GM15510 (cell line): ENCODE data around the gene WDR91.

ENCODE experiments used
- POLR2A ChIP-seq: IDR thresholded peaks from 3 replicates; pipeline ENCODE4 v1.6.1; 2011; ENCODE audit warnings: borderline replicate concordance; ENCODE audit not compliant: insufficient read length; ENCODE audit errors: extremely low read depth

Gene WDR91

DNA sequence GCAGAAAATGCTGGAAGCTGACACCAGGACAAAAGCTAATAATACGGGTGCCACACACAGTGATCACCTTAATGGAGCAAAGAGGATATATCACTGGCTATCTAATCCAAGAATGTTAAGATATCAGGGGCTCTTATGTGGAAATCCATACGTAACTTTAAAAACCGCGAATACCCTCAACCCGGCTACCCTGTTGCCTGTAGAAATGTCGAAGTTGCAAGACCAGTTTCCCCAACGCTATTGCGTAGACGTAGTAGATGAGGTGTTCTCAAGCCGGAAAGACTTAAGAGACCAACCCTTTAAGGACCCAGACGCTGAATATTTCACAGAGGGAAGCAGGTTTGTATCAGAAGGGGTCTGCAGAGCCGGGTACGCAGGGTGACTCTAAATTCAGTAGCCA, 33.0 kb downstream of the WDR91 start:
- TF ChIP-seq POLR2A, result no peak

DNA sequence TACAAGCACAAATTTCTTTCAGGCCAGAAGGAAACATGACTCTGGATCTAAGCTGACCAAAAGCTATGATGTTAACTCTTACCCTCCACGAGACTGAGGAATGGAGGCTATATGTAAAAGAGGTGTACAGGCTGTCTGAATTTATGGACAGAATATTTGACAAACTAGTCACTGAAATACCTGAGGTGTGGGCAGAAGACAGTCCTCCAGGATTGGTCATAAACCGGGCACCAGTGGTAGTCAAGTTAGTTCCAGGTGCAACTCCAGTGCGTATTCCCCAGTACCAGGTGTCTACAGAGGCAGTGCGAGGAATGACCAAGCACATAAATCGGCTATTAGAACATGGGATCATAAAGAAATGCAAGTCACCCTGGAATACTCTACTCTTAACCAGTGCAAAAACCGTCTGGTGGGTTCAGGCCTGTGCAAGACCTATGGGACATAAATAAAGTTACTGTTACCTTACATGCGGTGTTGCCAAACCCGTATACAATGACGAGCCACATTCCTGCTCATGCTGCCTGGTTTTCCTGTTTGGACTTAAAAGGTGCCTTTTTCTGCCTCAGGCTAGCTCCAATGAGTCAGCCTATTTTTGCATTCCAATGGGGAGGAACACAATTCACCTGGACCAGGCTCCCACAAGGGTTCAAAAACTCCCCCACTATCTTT, 34.2 kb downstream of the WDR91 start:
- no peak for TF ChIP-seq POLR2A

DNA sequence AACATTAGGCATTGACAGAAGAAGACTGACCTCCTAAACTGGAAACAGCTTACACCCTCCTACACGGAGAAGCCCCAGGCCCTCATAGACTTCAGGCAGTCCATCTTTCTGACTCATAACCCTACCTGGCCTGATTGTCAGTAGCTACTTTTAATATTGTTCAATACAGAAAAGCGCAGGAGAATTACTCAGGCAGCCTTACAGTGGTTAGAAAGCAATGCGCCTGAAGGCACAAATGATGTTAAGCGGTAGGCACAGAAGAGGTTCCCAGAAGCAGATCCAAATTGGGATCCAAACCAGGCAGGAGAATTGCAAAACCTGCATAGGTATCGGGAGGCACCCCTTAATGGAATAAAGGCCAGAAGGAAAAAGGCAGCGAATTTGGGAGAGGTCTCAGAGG, 35.4 kb downstream of the WDR91 start:
- no peak for TF ChIP-seq POLR2A

DNA sequence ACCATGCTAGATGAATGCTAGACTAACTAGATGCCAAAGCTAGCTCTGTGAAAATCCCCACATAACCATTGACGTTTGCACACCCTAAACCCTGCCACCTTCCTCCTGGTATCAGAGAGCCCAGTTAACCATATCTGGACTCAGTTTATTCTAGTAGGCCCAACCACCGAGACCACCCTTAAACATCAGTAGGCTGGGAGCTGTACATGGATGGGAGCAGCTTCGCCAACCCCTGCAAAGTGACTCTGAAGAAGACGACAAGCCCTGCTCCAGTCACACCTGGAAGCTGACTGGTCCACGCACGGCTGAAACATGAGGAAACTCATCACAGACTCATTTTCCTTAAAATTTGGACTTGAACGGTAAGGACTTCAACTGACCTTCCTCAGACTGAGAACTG, 36.4 kb downstream of the WDR91 start:
- TF ChIP-seq POLR2A, result no peak

DNA sequence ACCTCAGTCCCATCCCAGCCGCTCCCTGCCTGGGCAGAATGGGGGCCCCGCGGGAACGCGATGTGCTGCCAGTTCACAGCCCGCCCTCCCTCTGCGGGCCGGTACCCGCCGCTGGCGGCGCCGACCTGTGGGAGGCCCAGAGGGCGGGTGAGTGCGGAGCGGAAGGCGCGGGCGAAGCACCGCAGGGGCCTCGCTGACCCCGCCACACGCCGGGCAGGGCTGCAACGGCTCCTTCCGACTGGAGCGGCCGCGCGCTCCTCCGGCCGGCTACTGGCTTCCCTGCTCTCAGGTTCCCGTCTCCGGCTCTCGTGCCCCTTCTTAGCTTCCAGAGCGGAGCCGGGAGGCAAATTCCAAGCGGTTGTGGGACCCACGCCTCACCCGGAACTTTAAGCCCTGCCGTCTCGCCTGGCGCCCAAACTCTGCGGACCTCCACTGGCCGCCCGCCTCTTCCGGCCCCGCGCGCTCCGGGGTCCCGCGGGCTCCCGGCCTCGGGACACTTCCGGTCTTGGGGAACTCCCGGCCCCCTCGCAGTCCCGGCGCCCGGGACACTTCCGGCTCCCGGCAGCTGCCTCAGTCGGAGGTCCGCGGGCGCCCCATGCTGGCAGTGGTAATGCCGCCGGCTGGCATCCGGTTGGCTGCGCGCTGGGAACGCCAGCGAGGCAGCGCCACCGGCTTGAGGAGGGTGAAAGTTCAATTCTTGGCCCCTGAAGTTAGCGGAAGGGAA, 40.9 kb downstream of the WDR91 start, which contains the start of gene CYREN:
CYREN (minus strand) TSS at position 434 of the 724 bp plus-strand sequence. CDS start 1,785 bp downstream, outside the sequence.
- TF ChIP-seq POLR2A, result peak; percentile 60

DNA sequence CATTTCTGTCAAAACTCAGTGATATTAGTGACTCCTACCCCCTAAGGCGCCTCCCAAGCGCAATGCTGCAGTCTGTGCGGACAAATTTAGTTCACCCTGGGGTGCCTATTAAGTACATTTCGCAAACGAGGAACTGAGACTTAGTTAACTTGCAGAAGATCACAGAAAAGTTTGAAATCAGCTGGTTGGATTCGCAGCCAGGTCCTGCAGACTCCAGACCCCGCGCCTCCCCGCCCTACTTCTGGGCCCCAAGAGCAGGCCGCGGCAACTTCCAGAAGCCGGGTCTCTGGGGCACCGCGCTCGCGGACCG, 41.4 kb downstream of the WDR91 start:
- TF ChIP-seq POLR2A, result no peak

DNA sequence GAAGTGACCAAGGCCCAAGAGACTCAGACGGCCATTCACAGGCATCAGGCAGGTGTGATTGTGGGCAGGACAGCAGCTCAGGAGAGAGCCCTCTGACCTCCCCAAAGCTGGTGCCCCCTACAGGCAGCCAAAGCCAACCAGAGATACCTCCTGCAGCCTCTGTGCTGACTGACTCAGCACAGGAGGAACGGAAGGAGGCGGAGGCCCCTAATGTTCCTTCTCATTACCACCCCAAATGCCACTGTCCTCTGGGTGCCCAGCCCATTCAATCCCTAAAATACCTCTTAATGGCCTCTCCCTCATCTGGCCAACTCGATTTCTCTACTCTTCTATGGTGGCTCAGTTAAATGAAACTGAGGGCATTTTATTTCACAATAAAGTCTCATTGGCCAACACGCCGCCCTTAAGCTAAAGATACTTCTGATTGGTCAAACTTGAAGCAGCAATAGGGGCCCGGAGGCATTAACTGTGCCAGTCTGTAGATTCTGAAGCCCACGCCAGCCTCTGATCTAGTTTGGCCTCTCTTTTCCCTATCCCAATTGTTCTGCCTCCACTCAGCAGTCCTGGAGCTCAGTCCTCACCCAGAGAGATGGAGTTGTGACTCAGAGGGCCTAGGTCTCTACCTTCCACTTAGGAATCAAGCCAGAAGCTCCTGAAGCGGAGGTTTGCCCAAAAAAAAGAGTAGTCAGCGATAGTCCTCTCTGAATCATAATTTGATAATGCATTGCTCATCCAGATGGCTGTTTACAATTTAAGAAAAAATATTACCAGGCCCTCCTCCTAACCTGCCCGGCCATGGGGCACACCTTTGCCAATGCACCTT, 42.0 kb downstream of the WDR91 start:
- peak; percentile 31 for TF ChIP-seq POLR2A

DNA sequence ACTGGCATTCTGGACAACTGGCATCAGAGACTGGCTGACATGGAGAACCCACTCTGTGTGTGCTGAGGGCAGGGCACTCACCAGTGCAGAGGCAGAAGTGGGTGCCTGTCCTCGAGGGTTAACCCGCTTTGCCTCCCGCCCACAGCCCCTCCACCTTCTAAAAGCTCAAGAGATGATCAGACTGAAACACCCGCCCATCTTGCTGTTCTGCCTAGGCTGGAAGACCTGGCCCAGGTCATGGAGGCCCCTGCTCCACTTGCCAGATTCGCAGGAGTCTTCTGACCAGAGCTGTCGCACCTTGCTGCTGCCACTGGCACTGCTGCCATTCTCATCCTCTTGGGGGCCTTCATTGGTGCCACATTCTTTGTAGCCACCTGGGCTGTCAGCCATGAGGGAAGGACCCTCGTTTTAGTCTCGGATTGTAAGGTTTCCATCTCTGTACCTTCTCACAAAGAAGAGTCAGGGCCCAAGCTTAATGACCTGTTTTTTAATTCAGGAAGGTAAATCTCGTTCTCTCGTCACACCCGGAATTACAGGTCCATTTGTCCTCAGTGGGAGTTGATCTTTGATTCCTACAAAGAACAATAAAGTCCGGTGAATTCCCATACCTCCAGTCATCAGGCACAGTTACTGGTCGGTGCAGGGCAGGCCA, 42.7 kb downstream of the WDR91 start:
- no peak for TF ChIP-seq POLR2A

DNA sequence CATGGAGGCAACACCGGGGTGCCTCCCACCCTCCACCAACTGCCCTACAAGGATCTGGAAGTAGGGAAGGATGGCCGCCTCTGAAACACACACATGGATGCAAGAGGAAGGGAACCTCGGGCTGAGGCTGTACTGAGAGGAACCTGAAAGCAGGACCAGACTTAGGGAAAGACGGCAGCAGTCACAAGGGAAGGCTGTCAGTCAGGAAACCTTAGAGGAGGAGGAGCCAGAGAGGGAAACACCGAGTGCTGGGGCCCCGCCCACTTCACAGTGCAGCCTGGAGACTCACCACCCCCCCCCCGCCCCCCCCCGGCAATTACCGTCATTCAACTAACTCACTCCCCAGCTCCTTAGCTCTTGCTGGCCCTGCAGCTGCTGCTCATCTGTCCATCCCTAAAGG, 43.3 kb downstream of the WDR91 start:
- TF ChIP-seq POLR2A, result no peak

DNA sequence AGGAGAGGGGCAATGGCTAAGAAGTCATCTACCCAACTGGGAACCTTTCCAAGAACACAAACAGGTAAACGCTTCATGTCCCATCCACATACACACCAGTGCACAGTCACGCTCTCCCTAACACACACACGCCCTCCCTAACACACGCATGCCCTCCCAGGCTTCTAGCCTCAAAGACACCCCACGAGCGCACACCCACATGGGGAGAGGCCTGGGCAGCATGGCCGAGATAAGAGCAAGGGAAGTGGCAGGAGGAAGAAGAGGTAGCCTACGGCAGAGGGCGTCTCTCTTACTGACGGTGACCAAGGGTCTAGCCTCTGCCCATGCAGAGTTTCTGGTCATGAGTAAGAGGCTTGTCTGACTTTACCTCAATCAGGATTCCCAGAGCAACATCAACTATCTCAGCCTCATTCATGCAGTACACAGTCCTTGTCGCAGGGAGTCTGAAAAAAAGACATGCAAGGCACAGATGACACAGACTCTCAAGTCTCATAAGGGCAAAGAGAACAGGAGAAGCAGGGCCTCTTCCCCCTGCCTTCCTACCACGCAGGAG, 43.9 kb downstream of the WDR91 start:
- TF ChIP-seq POLR2A, result no peak

DNA sequence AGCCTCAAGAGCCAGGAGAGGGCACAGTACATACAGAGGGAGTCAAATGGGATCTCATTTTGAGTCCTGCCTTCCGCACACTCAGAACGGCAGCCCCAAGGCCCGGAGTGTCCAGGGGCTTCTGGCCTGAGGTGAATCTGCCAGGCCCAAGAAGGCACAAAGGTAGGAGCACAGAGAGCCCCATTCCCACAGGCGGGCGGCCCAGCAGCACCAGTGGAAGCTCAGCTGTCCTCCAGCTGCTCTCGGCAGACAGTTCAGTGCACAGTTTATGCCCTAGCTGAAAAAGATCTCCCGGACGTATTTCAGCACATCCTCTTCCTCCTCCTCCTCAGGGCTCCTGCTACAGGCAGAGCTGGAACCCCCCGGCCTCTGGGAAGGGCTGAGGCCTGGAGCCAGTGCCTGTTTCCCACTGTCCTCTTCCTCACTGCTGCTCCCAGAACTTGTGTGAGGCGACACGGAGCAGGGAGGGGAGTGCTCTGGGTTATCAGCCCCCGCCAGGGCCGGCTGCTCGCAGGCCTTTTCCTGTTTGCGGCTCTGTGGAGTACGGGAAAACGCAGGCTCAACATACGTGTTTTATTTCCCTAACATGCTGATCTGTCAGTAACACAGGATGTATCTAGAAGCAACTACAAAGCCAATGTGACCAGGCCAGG, 44.9 kb downstream of the WDR91 start:
- TF ChIP-seq POLR2A, result no peak

DNA sequence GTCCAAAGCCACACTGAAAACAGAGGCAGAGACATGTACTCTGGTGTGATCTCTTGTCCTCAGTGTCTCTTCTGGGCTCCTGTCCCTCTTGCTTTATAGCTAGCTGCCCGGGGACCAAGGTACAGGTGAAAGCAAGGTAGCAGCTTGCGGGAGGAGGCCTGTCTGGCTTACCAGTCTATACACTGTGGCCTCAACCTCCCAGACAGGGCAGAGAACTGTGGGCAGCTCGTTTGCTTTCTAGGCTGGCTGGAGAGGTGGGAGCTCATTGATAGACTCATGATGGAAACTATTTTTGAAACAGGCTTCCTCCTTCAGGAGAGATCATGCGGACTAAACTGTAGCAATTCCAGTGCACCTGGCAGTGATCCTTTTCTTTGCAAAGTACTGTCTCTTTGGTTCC, 45.5 kb downstream of the WDR91 start:
- TF ChIP-seq POLR2A, result no peak

DNA sequence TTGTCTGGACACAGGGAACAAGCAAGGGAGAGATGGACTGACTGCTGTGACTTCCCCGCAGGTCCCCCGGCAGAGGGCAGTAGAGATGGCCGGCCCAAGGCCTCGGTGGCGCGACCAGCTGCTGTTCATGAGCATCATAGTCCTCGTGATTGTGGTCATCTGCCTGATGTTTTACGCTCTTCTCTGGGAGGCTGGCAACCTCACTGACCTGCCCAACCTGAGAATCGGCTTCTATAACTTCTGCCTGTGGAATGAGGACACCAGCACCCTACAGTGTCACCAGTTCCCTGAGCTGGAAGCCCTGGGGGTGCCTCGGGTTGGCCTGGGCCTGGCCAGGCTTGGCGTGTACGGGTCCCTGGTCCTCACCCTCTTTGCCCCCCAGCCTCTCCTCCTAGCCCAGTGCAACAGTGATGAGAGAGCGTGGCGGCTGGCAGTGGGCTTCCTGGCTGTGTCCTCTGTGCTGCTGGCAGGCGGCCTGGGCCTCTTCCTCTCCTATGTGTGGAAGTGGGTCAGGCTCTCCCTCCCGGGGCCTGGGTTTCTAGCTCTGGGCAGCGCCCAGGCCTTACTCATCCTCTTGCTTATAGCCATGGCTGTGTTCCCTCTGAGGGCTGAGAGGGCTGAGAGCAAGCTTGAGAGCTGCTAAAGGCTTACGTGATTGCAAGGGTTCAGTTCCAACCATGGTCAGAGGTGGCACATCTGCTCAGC, 46.8 kb downstream of the WDR91 start:
- TF ChIP-seq POLR2A, result peak; percentile 18
